Naive thymus-derived CD4-positive, alpha-beta T cell (primary cell): ENCODE data around the gene GSTK1. TPM values are rescaled to one million over a fixed set of nuclear protein-coding genes. Genes with fewer than 3 reads are reported as not detected.

ENCODE experiments used
- ATAC-seq: fragments of 150-1000 bp; cut with Tn5 transposase; 2 replicates; pipeline ENCODE4 v1.10.0; 2021; ENCODE audit warnings: mild to moderate bottlenecking, moderate library complexity
- CTCF ChIA-PET: fragments of 350-600 bp; sonication (Branson Sonifier 250); formaldehyde crosslinking; loops from one replicate; lab custom pipeline; 2021; ENCODE audit warnings: antibody characterized with exemption; lab: Charles Lee
- POLR2A ChIA-PET: fragments of 350-600 bp; sonication (Branson Sonifier 250); formaldehyde crosslinking; loops from one replicate; lab custom pipeline; 2021; ENCODE audit warnings: antibody characterized with exemption, inconsistent platforms; lab: Charles Lee
- DNase-seq, 9 donors: peaks; one replicate each; pipeline versions ENCODE4 v3.0.0 to v3.0.0-alpha.2; 2020 to 2022; ENCODE audit warnings: mixed read lengths in 1 of 9
- H3K27ac ChIP-seq: one replicate; pipeline ENCODE4 v1.7.0; 2013; ENCODE audit warnings: mild to moderate bottlenecking, low read depth, low read length, moderate library complexity
- H3K27me3 ChIP-seq, 2 donors: one replicate each; pipeline ENCODE4 v1.7.0; 2013; ENCODE audit warnings: low read length in 2 of 2, mild to moderate bottlenecking in 2 of 2, moderate library complexity in 2 of 2; ENCODE audit not compliant: control insufficient read depth in 2 of 2, insufficient read depth in 2 of 2
- H3K36me3 ChIP-seq, 3 experiments: 1 replicate in 2 of 3; 2 replicates in 1 of 3; pipeline ENCODE4 v1.7.0; 2013; ENCODE audit warnings: low read length in 3 of 3, mild to moderate bottlenecking in 3 of 3, moderate library complexity in 1 of 3; ENCODE audit not compliant: insufficient read depth in 3 of 3, control insufficient read depth in 2 of 3
- H3K4me1 ChIP-seq, 2 donors: one replicate each; pipeline ENCODE4 v1.7.0; 2013; ENCODE audit warnings: low read length in 2 of 2, mild to moderate bottlenecking in 2 of 2, moderate library complexity in 1 of 2; ENCODE audit not compliant: control insufficient read depth in 2 of 2, insufficient read depth in 2 of 2
- H3K4me3 ChIP-seq: 2 replicates; pipeline ENCODE4 v1.7.0; 2013; ENCODE audit warnings: mild to moderate bottlenecking, low read length
- H3K9me3 ChIP-seq, 3 experiments: 1 replicate in 2 of 3; 2 replicates in 1 of 3; pipeline ENCODE4 v1.7.0; 2013; ENCODE audit warnings: low read length in 3 of 3; ENCODE audit not compliant: control insufficient read depth in 2 of 3
- H3K27ac Mint-ChIP-seq, 9 donors: one replicate each; pipeline ENCODE4 v1.8.0; 2020 to 2022; ENCODE audit warnings: mixed read lengths in 9 of 9, mild to moderate bottlenecking in 8 of 9, moderate library complexity in 5 of 9, inconsistent platforms in 2 of 9
- H3K27me3 Mint-ChIP-seq, 5 donors: one replicate each; pipeline ENCODE4 v1.8.0; 2021 to 2022; ENCODE audit warnings: mixed read lengths in 5 of 5, mild to moderate bottlenecking in 1 of 5
- H3K36me3 Mint-ChIP-seq, 5 donors: one replicate each; pipeline ENCODE4 v1.8.0; 2020 to 2022; ENCODE audit warnings: mixed read lengths in 5 of 5, mild to moderate bottlenecking in 3 of 5, inconsistent platforms in 1 of 5
- H3K4me1 Mint-ChIP-seq, 7 donors: one replicate each; pipeline ENCODE4 v1.8.0; 2020 to 2022; ENCODE audit warnings: mixed read lengths in 7 of 7, mild to moderate bottlenecking in 3 of 7, inconsistent platforms in 1 of 7
- H3K4me3 Mint-ChIP-seq, 10 donors: one replicate each; pipeline ENCODE4 v1.8.0; 2020 to 2022; ENCODE audit warnings: mild to moderate bottlenecking in 10 of 10, mixed read lengths in 10 of 10, moderate library complexity in 6 of 10, inconsistent platforms in 2 of 10
- H3K9me3 Mint-ChIP-seq, 11 donors: one replicate each; pipeline ENCODE4 v1.8.0; 2020 to 2022; ENCODE audit warnings: mixed read lengths in 11 of 11, mild to moderate bottlenecking in 4 of 11, inconsistent platforms in 1 of 11, moderate library complexity in 1 of 11
- intact Hi-C, 2 donors: fragments of 100-400 bp; cut with micrococcal nuclease; formaldehyde crosslinking; loops; one replicate each; pipeline ENCODE4 v1.15.1; 2023
- polyA plus RNA-seq, 2 donors: library from polyadenylated mRNA; unstranded; fragments of 300-500 nt; fragmentation: Illumina TruSeq; gene quantifications; one replicate each; pipeline ENCODE4 v1.2.3, GENCODE V29; 2021
- total RNA-seq, 6 experiments: library from RNA in 5 of 6; stranded (reverse) in 5 of 6; gene quantifications; 1 replicate in 5 of 6; 2 replicates in 1 of 6; pipeline ENCODE4 v1.2.3 and lab custom pipeline; 2021 to 2026

Gene GSTK1
- total and polyA plus RNA-seq, 7 experiments from 2014 or later = 253 to 470 (median 326) TPM

DNA sequence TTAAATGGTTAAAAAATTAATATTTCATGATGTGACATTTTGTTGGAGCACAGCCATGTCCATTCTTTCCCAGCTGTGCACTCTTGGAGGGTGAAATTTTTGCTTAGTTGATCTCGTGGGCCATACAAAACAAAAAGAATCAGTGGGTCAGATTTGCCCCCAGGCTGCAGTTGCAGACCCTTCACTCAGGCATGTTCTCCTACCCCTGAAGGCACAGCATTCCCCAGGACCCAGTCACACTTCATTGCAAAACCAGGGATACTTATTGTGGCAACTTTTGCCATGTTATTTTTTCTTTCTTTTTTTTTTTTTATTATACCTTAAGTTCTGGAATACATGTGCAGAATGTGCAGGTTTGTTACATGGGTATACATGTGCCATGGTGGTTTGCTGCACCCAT is 35.4 kb upstream of the GSTK1 start:
- Histone ChIP-seq H3K27ac (no peak overlapping the region), H3K4me3 (no peak overlapping the region), H3K27me3 (peaks cover 0 to 5% of the 10 kb centered on the region in 2 donors), H3K36me3 (no peaks in the 10 kb centered on the region), H3K9me3 (no peaks in the 10 kb centered on the region), H3K4me1 (no peaks in the 10 kb centered on the region)
- ChIA-PET CTCF (no interaction called here), POLR2A (interaction anchor here (0.7 kb wide), 1 partner anchor 181 kb away, joined by 3 read pairs; no protein-coding TSS in a partner anchor)
- H3K4me3 Mint-ChIP-seq = no peak overlapping the region
- no peak for DNase-seq
- no peaks in the 10 kb centered on the region for H3K36me3 Mint-ChIP-seq
- H3K27me3 Mint-ChIP-seq = peaks cover 3 to 38% (median 9%) of the 10 kb centered on the region in 5 donors
- peaks cover 0 to 9% (median 0%) of the 10 kb centered on the region in 7 donors for H3K4me1 Mint-ChIP-seq
- intact Hi-C loops = no loop called here
- ATAC-seq = no peak
- H3K27ac Mint-ChIP-seq = no peak overlapping the region
- H3K9me3 Mint-ChIP-seq = no peaks in the 10 kb centered on the region

DNA sequence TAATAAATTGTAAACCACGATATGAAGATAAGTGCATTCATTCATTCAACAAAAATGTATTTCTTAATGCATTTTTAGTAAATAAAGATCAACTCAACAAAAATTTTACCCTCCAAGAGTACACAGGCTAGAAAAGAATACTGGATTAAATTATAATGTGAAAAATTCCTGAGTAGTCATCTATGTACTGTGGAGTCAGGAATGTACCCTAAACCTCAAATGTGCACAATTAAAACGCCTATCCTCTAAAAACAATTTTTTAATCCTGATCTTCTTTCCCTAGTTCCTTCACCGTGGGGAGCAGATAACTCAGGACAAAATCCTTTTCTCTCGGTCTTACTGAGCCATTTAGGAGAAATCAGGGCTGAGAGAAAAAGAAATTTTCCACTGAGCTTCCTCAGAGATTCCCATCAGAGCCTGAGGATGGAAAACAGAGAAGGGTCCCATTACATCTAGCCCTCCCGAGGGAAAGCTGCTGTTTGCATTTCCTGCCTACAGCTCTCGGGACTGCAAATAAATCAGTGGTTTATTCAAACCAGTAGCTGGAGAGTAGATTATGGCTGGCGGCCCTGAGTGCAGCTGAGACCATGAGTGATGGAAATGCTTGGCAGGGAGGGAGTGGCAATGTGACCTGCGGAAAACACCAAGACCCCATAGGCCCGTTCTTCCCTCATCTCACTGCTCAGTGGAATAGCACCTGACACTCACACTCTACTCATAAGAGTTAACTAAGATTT is 34.0 kb upstream of the GSTK1 start:
- no peak for ATAC-seq
- POLR2A ChIA-PET = no interaction called here

DNA sequence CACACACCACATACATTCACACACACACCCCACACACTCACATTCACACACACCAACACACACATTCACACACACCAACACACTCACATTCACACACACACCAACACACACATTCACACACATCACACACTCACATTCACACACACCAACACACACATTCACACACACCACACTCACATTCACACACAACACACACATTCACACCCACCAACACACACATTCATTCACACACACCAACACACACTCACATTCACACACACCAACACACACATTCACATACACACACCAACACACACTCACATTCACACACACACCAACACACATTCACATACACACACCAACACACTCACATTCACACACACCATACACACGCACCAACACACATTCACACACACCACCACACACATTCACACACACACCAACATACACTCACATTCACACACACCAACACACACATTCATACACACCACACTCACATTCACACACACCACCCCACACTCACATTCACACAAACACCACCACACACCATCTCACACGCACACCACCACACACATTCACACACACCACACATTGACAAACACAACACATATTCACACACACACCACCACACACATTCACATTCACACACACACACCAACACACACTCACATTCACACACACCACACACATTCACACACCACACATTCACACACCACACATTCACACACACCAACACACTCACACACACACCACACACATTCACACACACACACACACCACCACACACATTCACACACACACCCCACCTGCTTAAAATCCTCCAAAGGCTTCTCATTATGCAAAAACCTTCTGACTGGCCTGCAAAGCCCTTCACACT is 32.4 kb upstream of the GSTK1 start:
- no peak overlapping the region for H3K4me3 Mint-ChIP-seq
- H3K36me3 Mint-ChIP-seq = peaks cover 0 to 8% (median 0%) of the 10 kb centered on the region in 5 donors
- H3K9me3 Mint-ChIP-seq = peaks cover 0 to 9% (median 2%) of the 10 kb centered on the region in 11 donors
- intact Hi-C loops = no loop called here
- DNase-seq (no peak), ATAC-seq (no peak)
- POLR2A ChIA-PET = no interaction called here
- no peaks in the 10 kb centered on the region for H3K36me3 ChIP-seq
- CTCF ChIA-PET = interaction anchor here (0.6 kb wide), 1 partner anchor 9 kb away, joined by 3 read pairs; the partner anchor contains the start of gene TAS2R40
- peaks cover 0 to 2% (median 0%) of the 10 kb centered on the region in 7 donors for H3K4me1 Mint-ChIP-seq
- H3K27ac Mint-ChIP-seq = no peak overlapping the region
- no peak overlapping the region for H3K27ac ChIP-seq
- H3K4me3 ChIP-seq = no peak overlapping the region
- H3K4me1 ChIP-seq = no peaks in the 10 kb centered on the region
- peaks cover 5 to 44% (median 7%) of the 10 kb centered on the region in 5 donors for H3K27me3 Mint-ChIP-seq
- H3K9me3 ChIP-seq = no peaks in the 10 kb centered on the region
- peaks cover 0 to 5% of the 10 kb centered on the region in 2 donors for H3K27me3 ChIP-seq

More for the DNA sequence above, 34.0 kb upstream of the GSTK1 start:
- no peaks in the 10 kb centered on the region for H3K9me3 Mint-ChIP-seq
- no peak overlapping the region for H3K4me3 ChIP-seq
- CTCF ChIA-PET = interaction anchor here (0.6 kb wide), 1 partner anchor 11 kb away, joined by 3 read pairs; no protein-coding TSS in a partner anchor
- H3K36me3 ChIP-seq = no peaks in the 10 kb centered on the region
- no peaks in the 10 kb centered on the region for H3K9me3 ChIP-seq
- peaks cover 0 to 2% (median 0%) of the 10 kb centered on the region in 7 donors for H3K4me1 Mint-ChIP-seq
- no peaks in the 10 kb centered on the region for H3K36me3 Mint-ChIP-seq
- H3K27me3 Mint-ChIP-seq = peaks cover 0 to 38% (median 0%) of the 10 kb centered on the region in 5 donors
- intact Hi-C loops = no loop called here
- H3K4me3 Mint-ChIP-seq = no peak overlapping the region
- H3K27me3 ChIP-seq = peaks cover 0 to 5% of the 10 kb centered on the region in 2 donors
- no peak overlapping the region for H3K27ac ChIP-seq
- no peak overlapping the region for H3K27ac Mint-ChIP-seq
- DNase-seq = no peak
- no peaks in the 10 kb centered on the region for H3K4me1 ChIP-seq

DNA sequence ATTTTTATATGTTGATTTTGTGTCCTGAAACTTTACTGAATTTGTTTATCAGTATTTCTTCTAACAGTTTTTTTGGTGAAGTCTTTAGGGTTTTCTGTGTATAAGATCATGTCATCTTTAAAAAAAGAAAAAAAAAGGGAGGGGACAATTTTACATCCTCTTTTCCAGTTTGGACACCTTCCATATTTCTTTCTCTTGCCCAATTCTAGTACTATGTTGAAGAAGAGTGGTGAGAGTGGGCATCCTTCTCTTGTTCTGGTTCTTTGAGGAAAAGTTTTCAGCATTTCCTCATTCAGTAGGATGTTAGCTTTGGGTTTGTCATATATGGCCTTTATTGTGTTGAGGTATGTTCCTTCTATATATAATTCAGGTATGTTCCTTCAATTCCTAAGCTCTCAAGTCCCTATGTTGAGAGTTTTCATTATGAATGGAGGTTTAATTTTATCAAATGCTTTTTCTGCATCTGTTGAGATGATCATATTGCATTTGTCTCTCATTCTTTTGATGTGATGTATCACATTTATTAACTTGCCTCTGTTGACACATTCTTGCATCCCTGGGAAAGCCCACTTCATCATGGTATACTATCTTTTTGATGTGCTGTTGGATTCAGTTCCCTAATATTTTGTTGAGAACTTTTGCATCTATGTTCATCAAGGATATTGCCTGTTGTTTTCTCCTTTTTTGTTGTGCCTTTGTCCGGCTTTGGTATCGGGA is 29.3 kb upstream of the GSTK1 start:
- peaks cover 5 to 44% (median 20%) of the 10 kb centered on the region in 5 donors for H3K27me3 Mint-ChIP-seq
- H3K4me3 Mint-ChIP-seq = no peak overlapping the region
- H3K4me3 ChIP-seq = no peak overlapping the region
- peaks cover 0 to 5% (median 4%) of the 10 kb centered on the region in 3 experiments for H3K9me3 ChIP-seq
- no peak overlapping the region for H3K27ac ChIP-seq
- ATAC-seq = no peak
- H3K9me3 Mint-ChIP-seq = peaks cover 0 to 27% (median 18%) of the 10 kb centered on the region in 11 donors
- POLR2A ChIA-PET = no interaction called here
- no peak for DNase-seq
- H3K27ac Mint-ChIP-seq = no peak overlapping the region
- intact Hi-C loops = no loop called here
- peaks cover 0 to 5% of the 10 kb centered on the region in 2 donors for H3K27me3 ChIP-seq
- H3K4me1 Mint-ChIP-seq = peaks cover 0 to 3% (median 0%) of the 10 kb centered on the region in 7 donors
- CTCF ChIA-PET = no interaction called here
- H3K36me3 ChIP-seq = no peaks in the 10 kb centered on the region
- H3K4me1 ChIP-seq = no peaks in the 10 kb centered on the region
- peaks cover 6 to 23% (median 14%) of the 10 kb centered on the region in 5 donors for H3K36me3 Mint-ChIP-seq

DNA sequence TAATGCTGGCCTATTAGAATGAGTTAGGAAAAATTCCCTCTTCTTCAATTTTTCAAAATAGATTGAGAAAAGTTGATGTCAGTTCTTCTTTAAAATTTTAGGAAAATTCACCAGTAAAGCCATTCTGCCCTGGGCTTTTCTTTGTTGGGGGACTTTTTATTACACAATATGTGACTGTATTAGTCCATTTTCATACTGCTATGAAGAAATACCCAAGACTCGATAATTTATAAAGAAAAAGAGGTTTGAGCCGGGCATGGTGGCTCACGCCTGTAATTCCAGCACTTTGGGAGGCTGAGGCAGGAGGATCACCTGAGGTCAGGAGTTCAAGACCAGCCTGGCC is 28.7 kb upstream of the GSTK1 start:
- H3K27me3 ChIP-seq = peaks cover 0 to 5% of the 10 kb centered on the region in 2 donors
- H3K36me3 ChIP-seq = no peaks in the 10 kb centered on the region
- H3K27me3 Mint-ChIP-seq = peaks cover 5 to 44% (median 20%) of the 10 kb centered on the region in 5 donors
- ChIA-PET POLR2A (no interaction called here), CTCF (no interaction called here)
- H3K9me3 ChIP-seq = peaks cover 0 to 5% (median 4%) of the 10 kb centered on the region in 3 experiments
- H3K4me3 ChIP-seq = no peak overlapping the region
- DNase-seq (no peak), ATAC-seq (no peak)
- no peak overlapping the region for H3K4me3 Mint-ChIP-seq
- peaks cover 6 to 25% (median 14%) of the 10 kb centered on the region in 5 donors for H3K36me3 Mint-ChIP-seq
- intact Hi-C loops = no loop called here
- H3K4me1 ChIP-seq = no peaks in the 10 kb centered on the region
- no peak overlapping the region for H3K27ac Mint-ChIP-seq
- H3K9me3 Mint-ChIP-seq = peaks cover 0 to 27% (median 18%) of the 10 kb centered on the region in 11 donors
- no peak overlapping the region for H3K27ac ChIP-seq
- H3K4me1 Mint-ChIP-seq = peaks cover 0 to 7% (median 0%) of the 10 kb centered on the region in 7 donors

DNA sequence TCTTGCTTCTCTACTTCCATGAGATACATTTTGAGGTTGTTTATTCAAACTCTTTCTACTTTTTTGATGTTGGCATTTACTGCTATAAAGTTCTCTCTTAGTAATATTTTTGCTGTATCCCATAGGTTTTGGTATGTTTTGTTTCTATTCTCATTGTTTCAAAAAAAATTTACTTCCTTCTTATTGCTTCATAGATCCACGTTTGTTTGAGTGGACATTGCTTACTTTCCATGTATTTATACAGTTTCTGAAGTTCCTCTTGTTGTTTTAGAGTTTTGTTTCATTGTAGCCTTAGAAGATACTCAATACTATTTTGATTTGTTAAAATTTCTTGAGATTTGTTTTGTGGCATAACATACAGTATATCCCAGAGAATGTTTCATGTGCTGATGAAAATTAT is 27.7 kb upstream of the GSTK1 start:
- H3K9me3 ChIP-seq = peaks cover 0 to 5% (median 4%) of the 10 kb centered on the region in 3 experiments
- no peak overlapping the region for H3K4me3 ChIP-seq
- ChIA-PET CTCF (interaction anchor here (0.9 to 2.4 kb wide), 2 partner anchors 64 to 87 kb away, joined by 3 to 7 read pairs; no protein-coding TSS in a partner anchor), POLR2A (no interaction called here)
- H3K27me3 Mint-ChIP-seq = peaks cover 5 to 44% (median 20%) of the 10 kb centered on the region in 5 donors
- intact Hi-C loops = no loop called here
- H3K4me1 ChIP-seq = no peaks in the 10 kb centered on the region
- H3K27ac ChIP-seq = no peak overlapping the region
- DNase-seq = no peak
- no peak overlapping the region for H3K27ac Mint-ChIP-seq
- H3K36me3 ChIP-seq = no peaks in the 10 kb centered on the region
- ATAC-seq = no peak
- no peak overlapping the region for H3K4me3 Mint-ChIP-seq
- H3K9me3 Mint-ChIP-seq = peaks cover 0 to 27% (median 18%) of the 10 kb centered on the region in 11 donors
- peaks cover 0 to 13% (median under 1%) of the 10 kb centered on the region in 7 donors for H3K4me1 Mint-ChIP-seq
- H3K27me3 ChIP-seq = no peaks in the 10 kb centered on the region
- H3K36me3 Mint-ChIP-seq = peaks cover 6 to 25% (median 14%) of the 10 kb centered on the region in 5 donors
